Tibial artery (tissue), 4 donors: ENCODE measurements around the gene GLIS1.

ENCODE experiments used
- DNase-seq, 2 donors: peaks; one replicate each; pipeline ENCODE4 v3.0.0-alpha.2; 2019
- H3K27ac ChIP-seq, 2 donors: fragments of 200-600 bp; sonication (generic) in 1 of 2; 1 replicate in 1 of 2; 2 replicates in 1 of 2; pipeline ENCODE4 v1.5.1; 2018 to 2019; ENCODE audit warnings: mild to moderate bottlenecking in 1 of 2
- H3K27me3 ChIP-seq, 2 donors: fragments of 200-600 bp; sonication (generic) in 1 of 2; one replicate each; pipeline versions ENCODE4 v1.5.1 to v1.6.0; 2016 to 2019
- H3K36me3 ChIP-seq, 3 donors: fragments of 200-600 bp; sonication (generic) in 2 of 3; one replicate each; pipeline ENCODE4 v1.5.1; 2016 to 2019; ENCODE audit warnings: mild to moderate bottlenecking in 2 of 3
- H3K4me1 ChIP-seq, 4 donors: fragments of 200-600 bp; sonication (generic) in 2 of 4; 1 replicate in 3 of 4; 2 replicates in 1 of 4; pipeline ENCODE4 v1.5.1; 2016 to 2019
- H3K4me3 ChIP-seq, 2 donors: fragments of 200-600 bp; sonication (generic) in 1 of 2; 1 replicate in 1 of 2; 2 replicates in 1 of 2; pipeline ENCODE4 v1.5.1; 2018 to 2019; ENCODE audit warnings: mild to moderate bottlenecking in 2 of 2
- H3K9me3 ChIP-seq, 3 donors: fragments of 200-600 bp; sonication (generic) in 1 of 3; one replicate each; pipeline ENCODE4 v1.5.1; 2016 to 2019
- CTCF ChIP-seq, 2 experiments: fragments of 200-600 bp in 1 of 2; fragments of 450-650 bp in 1 of 2; IDR thresholded peaks; one replicate each; pipeline ENCODE4 v1.5.1; 2017 to 2019; ENCODE audit warnings: antibody characterized with exemption in 2 of 2, mild to moderate bottlenecking in 1 of 2, moderate library complexity in 1 of 2
- intact Hi-C: fragments of 100-400 bp; cut with DNase I; formaldehyde crosslinking; loops from one replicate; pipeline ENCODE4 v1.15.0; 2023; ENCODE audit warnings: low total_unique reads

GLIS1 gene

GRCh38 chr1:53480678-53481077, 258.3 kb downstream of the GLIS1 start:
- H3K9me3 ChIP-seq, result no peaks in the 10 kb centered on the region
- DNase-seq, result no peak
- peaks cover 0 to 41% of the 10 kb centered on the region in 2 donors for H3K27me3 ChIP-seq
- no peak overlapping the region for H3K27ac ChIP-seq
- intact Hi-C loops, result loop anchor here (10.0 kb wide), 1 partner anchor 194 kb away; no protein-coding TSS in a partner anchor
- H3K36me3 ChIP-seq, result no peaks in the 10 kb centered on the region
- H3K4me1 ChIP-seq, result peaks cover 0 to 4% (median 0%) of the 10 kb centered on the region in 4 donors
- TF ChIP-seq CTCF (IDR thresholded peaks at IDR 0.05), result no peak
- H3K4me3 ChIP-seq, result no peak overlapping the region

GRCh38 chr1:53478502-53478818, 260.5 kb downstream of the GLIS1 start:
- no peaks in the 10 kb centered on the region for H3K9me3 ChIP-seq
- H3K27ac ChIP-seq, result no peak overlapping the region
- H3K4me3 ChIP-seq, result no peak overlapping the region
- no peak for DNase-seq
- H3K36me3 ChIP-seq, result no peaks in the 10 kb centered on the region
- peaks cover 0 to 21% of the 10 kb centered on the region in 2 donors for H3K27me3 ChIP-seq
- TF ChIP-seq CTCF (IDR thresholded peaks at IDR 0.05), result no peak
- intact Hi-C loops, result no loop called here
- no peaks in the 10 kb centered on the region for H3K4me1 ChIP-seq

GRCh38 chr1:53477651-53478501, 261.1 kb downstream of the GLIS1 start:
- Histone ChIP-seq H3K36me3 (no peaks in the 10 kb centered on the region), H3K4me1 (no peaks in the 10 kb centered on the region), H3K4me3 (no peak overlapping the region), H3K27ac (no peak overlapping the region), H3K9me3 (no peaks in the 10 kb centered on the region), H3K27me3 (peaks cover 0 to 15% of the 10 kb centered on the region in 2 donors)
- TF ChIP-seq CTCF (IDR thresholded peaks at IDR 0.05), result no peak
- intact Hi-C loops, result no loop called here
- DNase-seq, result peak in 1 of 2 donors; percentile 53

- H3K9me3 ChIP-seq, result no peaks in the 10 kb centered on the region
- H3K36me3 ChIP-seq, result no peaks in the 10 kb centered on the region
- no peak for TF ChIP-seq CTCF (IDR thresholded peaks at IDR 0.05)
- H3K4me1 ChIP-seq, result no peaks in the 10 kb centered on the region
- H3K27me3 ChIP-seq, result peaks cover 0 to 12% of the 10 kb centered on the region in 2 donors
- H3K27ac ChIP-seq, result no peak overlapping the region
- intact Hi-C loops, result no loop called here
- no peak overlapping the region for H3K4me3 ChIP-seq
- peak in 1 of 2 donors; percentile 37 for DNase-seq
These were observed 262.4 kb downstream of the GLIS1 start for GRCh38 chr1:53476579-53476978.

GRCh38 chr1:53475664-53476063, 263.3 kb downstream of the GLIS1 start:
- no peak for TF ChIP-seq CTCF (IDR thresholded peaks at IDR 0.05)
- peak in 1 of 2 donors; percentile 16 for DNase-seq
- Histone ChIP-seq H3K9me3 (no peaks in the 10 kb centered on the region), H3K27me3 (peaks cover 0 to 9% of the 10 kb centered on the region in 2 donors), H3K4me1 (no peaks in the 10 kb centered on the region), H3K27ac (no peak overlapping the region), H3K36me3 (no peaks in the 10 kb centered on the region), H3K4me3 (no peak overlapping the region)
- intact Hi-C loops, result no loop called here
